ENCODE measurements around the gene HLF.

HLF gene

GRCh38 chr17:55263569-55264277 lies 1.0 kb upstream of the HLF start:
- no peak overlapping the region for H3K27ac Mint-ChIP-seq
- H3K4me1 Mint-ChIP-seq (ENCODE audit: low read depth in 2 of 2), result peaks cover 3 to 8% of the 10 kb centered on the region in 2 donors
- no peaks in the 10 kb centered on the region for H3K36me3 Mint-ChIP-seq (ENCODE audit: insufficient read depth)
- peak overlapping the region; percentile 66 to 83 for H3K4me3 Mint-ChIP-seq
- ATAC-seq (replicated peaks) (peak; percentile 22), DNase-seq (no peak)
- no peaks in the 10 kb centered on the region for H3K9me3 Mint-ChIP-seq
- peaks cover 60 to 65% of the 10 kb centered on the region in 2 donors for H3K27me3 Mint-ChIP-seq

DNA sequence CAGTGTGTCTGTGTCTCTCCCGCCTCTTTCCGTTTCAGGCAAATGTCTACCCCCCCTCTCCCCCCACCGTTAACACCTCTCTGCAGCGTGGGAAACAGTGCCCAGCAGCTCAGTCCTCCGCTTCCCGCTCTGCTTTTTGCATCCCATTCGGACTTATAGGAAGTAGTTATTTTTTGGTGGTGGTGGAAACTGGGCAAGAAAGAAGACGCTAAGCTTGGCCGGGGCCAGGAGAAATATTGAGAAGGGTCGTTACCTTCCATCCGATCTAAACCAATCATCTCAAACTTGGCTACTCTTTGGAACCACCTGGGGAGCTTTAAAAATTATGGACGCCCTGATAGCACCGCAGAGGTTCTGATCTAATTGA lies 499 bp upstream of the HLF start:
- peaks cover 58 to 66% of the 10 kb centered on the region in 2 donors for H3K27me3 Mint-ChIP-seq
- no peak for DNase-seq
- ATAC-seq (replicated peaks), result no peak
- peak overlapping the region; percentile 66 to 83 for H3K4me3 Mint-ChIP-seq
- H3K36me3 Mint-ChIP-seq (ENCODE audit: insufficient read depth), result no peaks in the 10 kb centered on the region
- H3K4me1 Mint-ChIP-seq (ENCODE audit: low read depth in 2 of 2), result peaks cover 3 to 8% of the 10 kb centered on the region in 2 donors
- no peaks in the 10 kb centered on the region for H3K9me3 Mint-ChIP-seq
- no peak overlapping the region for H3K27ac Mint-ChIP-seq

- peak overlapping the region in 1 of 2 donors; percentile 63 for H3K27ac Mint-ChIP-seq
- no peaks in the 10 kb centered on the region for H3K36me3 Mint-ChIP-seq (ENCODE audit: insufficient read depth)
- peaks cover 3 to 8% of the 10 kb centered on the region in 2 donors for H3K4me1 Mint-ChIP-seq (ENCODE audit: low read depth in 2 of 2)
- no peaks in the 10 kb centered on the region for H3K9me3 Mint-ChIP-seq
- H3K4me3 Mint-ChIP-seq, result peak overlapping the region; percentile 66 to 83
- ATAC-seq (replicated peaks) (no peak), DNase-seq (peak in 1 of 3 experiments; percentile 2)
- H3K27me3 Mint-ChIP-seq, result peaks cover 46 to 59% of the 10 kb centered on the region in 2 donors
These were observed 706 bp downstream of the HLF start for GRCh38 chr17:55265311-55266021.

DNA sequence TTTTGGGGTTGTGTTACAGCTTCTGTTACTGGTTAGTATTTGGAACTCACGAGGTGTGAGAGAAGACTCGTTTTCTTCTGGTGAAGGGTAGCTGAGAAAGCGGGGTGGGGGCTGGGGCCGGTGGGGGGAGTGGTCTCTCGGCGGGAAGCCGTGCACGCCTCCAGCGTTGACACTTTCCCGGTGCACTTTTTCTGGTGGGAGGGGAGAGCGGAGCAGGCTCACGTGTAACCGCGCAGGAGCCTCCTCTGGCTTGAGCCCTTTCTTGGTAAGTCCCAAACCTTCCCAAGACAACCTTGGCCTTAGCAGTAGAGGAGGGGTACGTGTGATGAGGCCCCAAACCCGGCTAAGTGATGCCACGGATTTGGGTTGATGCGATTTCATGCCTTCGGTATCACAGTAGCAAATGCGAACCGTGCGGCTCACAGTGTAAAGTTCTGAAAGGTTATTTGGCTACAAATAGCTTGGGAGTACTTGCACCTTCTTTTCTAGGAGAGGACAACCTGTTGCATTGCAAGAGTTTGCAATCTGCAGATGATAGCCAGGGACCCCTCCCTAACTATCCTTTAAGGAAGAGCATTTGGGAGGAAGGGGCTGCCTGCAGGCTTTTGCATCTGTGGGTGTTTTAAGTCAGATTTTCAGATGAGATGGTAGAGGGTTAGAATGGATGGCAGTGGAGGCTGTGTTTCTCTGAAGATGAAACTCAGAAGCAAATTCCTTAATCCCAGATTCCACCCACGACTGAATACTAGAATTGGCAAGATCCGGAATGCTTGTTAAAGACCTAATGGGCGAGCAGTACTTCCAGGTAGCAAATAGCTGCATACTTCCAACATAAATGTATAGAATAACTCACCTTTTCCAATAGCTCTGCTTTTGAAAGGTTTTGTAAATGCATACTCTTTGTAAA lies 1.5 kb downstream of the HLF start:
- H3K9me3 Mint-ChIP-seq, result no peaks in the 10 kb centered on the region
- peaks cover 37 to 52% of the 10 kb centered on the region in 2 donors for H3K27me3 Mint-ChIP-seq
- H3K4me3 Mint-ChIP-seq, result peak overlapping the region; percentile 66 to 83
- no peak for ATAC-seq (replicated peaks)
- peaks cover 2% of the 10 kb centered on the region for H3K36me3 Mint-ChIP-seq (ENCODE audit: insufficient read depth)
- H3K4me1 Mint-ChIP-seq (ENCODE audit: low read depth in 2 of 2), result peaks cover 3 to 8% of the 10 kb centered on the region in 2 donors
- H3K27ac Mint-ChIP-seq, result peak overlapping the region in 1 of 2 donors; percentile 63
- no peak for DNase-seq

GRCh38 chr17:55266958-55267688 lies 2.4 kb downstream of the HLF start:
- no peak for ATAC-seq (replicated peaks)
- no peak overlapping the region for H3K27ac Mint-ChIP-seq
- peaks cover 3 to 8% of the 10 kb centered on the region in 2 donors for H3K4me1 Mint-ChIP-seq (ENCODE audit: low read depth in 2 of 2)
- H3K27me3 Mint-ChIP-seq, result peaks cover 35 to 50% of the 10 kb centered on the region in 2 donors
- no peaks in the 10 kb centered on the region for H3K9me3 Mint-ChIP-seq
- DNase-seq, result no peak
- H3K4me3 Mint-ChIP-seq, result no peak overlapping the region
- peaks cover 2% of the 10 kb centered on the region for H3K36me3 Mint-ChIP-seq (ENCODE audit: insufficient read depth)

DNA sequence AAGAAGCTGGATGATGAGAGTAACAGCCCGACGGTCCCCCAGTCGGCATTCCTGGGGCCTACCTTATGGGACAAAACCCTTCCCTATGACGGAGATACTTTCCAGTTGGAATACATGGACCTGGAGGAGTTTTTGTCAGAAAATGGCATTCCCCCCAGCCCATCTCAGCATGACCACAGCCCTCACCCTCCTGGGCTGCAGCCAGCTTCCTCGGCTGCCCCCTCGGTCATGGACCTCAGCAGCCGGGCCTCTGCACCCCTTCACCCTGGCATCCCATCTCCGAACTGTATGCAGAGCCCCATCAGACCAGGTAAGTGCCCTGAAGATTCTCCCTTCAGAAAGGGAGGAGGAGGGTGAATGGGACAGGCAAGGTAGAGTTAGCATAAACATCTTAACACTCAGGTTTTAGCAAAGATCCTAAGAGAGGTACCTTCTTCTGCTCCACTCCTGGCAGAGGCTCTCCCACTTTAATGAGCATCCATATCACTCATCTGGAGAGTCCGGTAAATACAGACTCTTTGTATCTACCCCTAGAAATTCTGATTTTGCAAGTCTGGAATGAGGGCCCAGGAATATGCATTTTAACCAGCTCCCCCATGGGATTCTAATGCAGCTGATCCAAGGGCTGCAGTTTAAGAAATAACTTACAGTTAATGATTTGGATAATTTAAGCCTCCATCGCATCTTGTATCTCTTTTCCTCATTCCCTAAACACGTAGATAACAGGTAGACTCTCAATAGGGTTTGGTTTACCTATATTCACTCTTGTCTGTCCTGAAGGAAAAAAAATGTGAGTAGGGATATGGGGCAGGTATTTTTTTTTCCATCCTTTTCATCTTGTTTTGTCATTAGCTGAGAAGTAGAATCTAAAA lies 3.3 kb downstream of the HLF start:
- DNase-seq (no peak), ATAC-seq (replicated peaks) (no peak)
- Mint-ChIP-seq H3K36me3 (ENCODE audit: insufficient read depth) (peaks cover 2% of the 10 kb centered on the region), H3K4me3 (no peak overlapping the region), H3K27ac (no peak overlapping the region), H3K27me3 (peaks cover 35 to 49% of the 10 kb centered on the region in 2 donors), H3K4me1 (ENCODE audit: low read depth in 2 of 2) (peaks cover 0 to 8% of the 10 kb centered on the region in 2 donors), H3K9me3 (no peaks in the 10 kb centered on the region)

GRCh38 chr17:55268649-55269480 lies 4.1 kb downstream of the HLF start:
- Mint-ChIP-seq H3K9me3 (no peaks in the 10 kb centered on the region), H3K4me1 (ENCODE audit: low read depth in 2 of 2) (peaks cover 0 to 2% of the 10 kb centered on the region in 2 donors), H3K4me3 (no peak overlapping the region), H3K36me3 (ENCODE audit: insufficient read depth) (peaks cover 2% of the 10 kb centered on the region), H3K27ac (no peak overlapping the region), H3K27me3 (peaks cover 35 to 47% of the 10 kb centered on the region in 2 donors)
- ATAC-seq (replicated peaks) (no peak), DNase-seq (no peak)

DNA sequence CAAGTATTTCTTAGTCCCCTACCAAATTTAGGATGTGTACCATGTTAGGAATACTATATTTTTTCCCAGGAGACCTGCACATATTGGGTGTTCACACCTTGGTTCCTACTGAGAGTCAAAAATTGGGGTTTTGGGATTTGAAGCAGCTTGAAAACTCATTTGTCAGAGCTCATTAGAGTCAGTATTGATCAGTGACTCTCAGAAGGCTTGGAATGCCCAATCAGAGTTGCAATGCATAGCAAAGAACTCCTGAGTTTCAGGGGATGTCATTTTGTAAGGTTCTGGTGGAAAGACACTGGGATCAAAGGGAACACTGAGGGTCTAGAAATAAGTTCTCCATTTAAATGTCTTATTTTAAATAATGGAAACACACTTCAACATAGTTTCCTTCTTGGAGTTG lies 5.1 kb downstream of the HLF start:
- H3K4me3 Mint-ChIP-seq, result no peak overlapping the region
- H3K36me3 Mint-ChIP-seq (ENCODE audit: insufficient read depth), result peaks cover 2% of the 10 kb centered on the region
- no peaks in the 10 kb centered on the region for H3K9me3 Mint-ChIP-seq
- H3K4me1 Mint-ChIP-seq (ENCODE audit: low read depth in 2 of 2), result no peaks in the 10 kb centered on the region
- no peak for DNase-seq
- no peak overlapping the region for H3K27ac Mint-ChIP-seq
- H3K27me3 Mint-ChIP-seq, result peaks cover 35 to 50% of the 10 kb centered on the region in 2 donors
- ATAC-seq (replicated peaks), result no peak

GRCh38 chr17:55271223-55271571 lies 6.4 kb downstream of the HLF start:
- ATAC-seq (replicated peaks) (no peak), DNase-seq (no peak)
- Mint-ChIP-seq H3K27ac (no peak overlapping the region), H3K36me3 (ENCODE audit: insufficient read depth) (peaks cover 2% of the 10 kb centered on the region), H3K9me3 (no peaks in the 10 kb centered on the region), H3K4me3 (no peak overlapping the region), H3K27me3 (peaks cover 35 to 53% of the 10 kb centered on the region in 2 donors), H3K4me1 (ENCODE audit: low read depth in 2 of 2) (no peaks in the 10 kb centered on the region)

DNA sequence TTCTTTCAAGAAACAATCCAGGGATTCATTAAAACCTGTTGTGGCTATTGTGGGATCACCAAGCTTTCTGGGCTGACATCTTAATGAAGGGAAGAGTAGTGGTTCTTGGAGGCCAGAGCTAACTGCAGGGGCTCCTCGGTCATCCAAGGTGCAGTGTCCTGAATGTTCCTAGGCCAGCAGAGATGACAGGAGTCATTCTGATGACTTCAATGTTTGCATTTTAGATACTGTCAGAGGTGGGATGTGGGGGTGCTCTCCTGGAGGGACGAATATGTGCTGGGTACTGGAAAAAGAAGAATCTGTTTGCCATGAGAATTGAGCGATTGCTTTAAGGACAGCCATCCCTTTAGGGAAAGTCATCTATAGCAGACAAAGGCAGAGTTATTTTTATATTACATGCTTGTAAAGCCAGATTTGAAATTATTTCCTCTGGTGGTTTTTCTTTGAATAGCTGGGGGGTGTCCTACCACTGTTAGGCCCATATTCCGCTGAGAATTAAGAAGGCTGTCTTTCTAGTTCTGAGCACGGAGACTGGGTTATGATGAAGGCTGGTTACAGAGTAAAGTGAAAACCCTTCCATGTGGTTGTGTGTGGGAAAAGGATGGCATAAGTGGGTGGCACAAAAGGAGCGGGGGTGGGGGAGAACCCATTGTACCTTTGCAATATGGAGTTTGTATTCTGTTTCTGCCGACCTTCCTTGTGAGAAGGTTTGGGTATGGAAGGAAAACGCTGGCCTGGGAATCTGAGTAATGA lies 7.4 kb downstream of the HLF start:
- ATAC-seq (replicated peaks), result no peak
- peaks cover 2% of the 10 kb centered on the region for H3K36me3 Mint-ChIP-seq (ENCODE audit: insufficient read depth)
- H3K4me1 Mint-ChIP-seq (ENCODE audit: low read depth in 2 of 2), result no peaks in the 10 kb centered on the region
- no peak overlapping the region for H3K27ac Mint-ChIP-seq
- DNase-seq, result no peak
- no peak overlapping the region for H3K4me3 Mint-ChIP-seq
- H3K27me3 Mint-ChIP-seq, result peaks cover 33 to 52% of the 10 kb centered on the region in 2 donors
- no peaks in the 10 kb centered on the region for H3K9me3 Mint-ChIP-seq
